Pancreas (tissue), 10 donors: ENCODE measurements around the gene SLC1A3. TPM values are rescaled to one million over a fixed set of nuclear protein-coding genes. Genes with fewer than 3 reads are reported as not detected.
A peak's percentile ranks its signal among the peaks of the same experiment; 100 is the strongest.
"Not testable (repeated sequence)": the region's sequence is repeated elsewhere in the genome, so short reads cannot be mapped to it uniquely, and the experiment has no call there.

Experiments
- ATAC-seq, 4 donors: fragments of 200-7000 bp; cut with Tn5 transposase; one replicate each; pipeline versions ENCODE4 v1.8.0 to v1.9.1; 2020; ENCODE audit warnings: mild to moderate bottlenecking in 4 of 4, moderate library complexity in 4 of 4
- DNase-seq, 6 donors: peaks; one replicate each; pipeline ENCODE4 v3.0.0-alpha.2; 2020
- FAIRE-seq: peaks from 2 replicates; lab custom pipeline; 2012; peaks lifted over from hg19 to GRCh38; lab: Jason Lieb, UNC
- H3K27ac ChIP-seq, 4 donors: fragments of 200-600 bp; sonication (generic); 1 replicate in 3 of 4; 2 replicates in 1 of 4; pipeline versions ENCODE4 v1.5.0 to v1.8.0; 2020
- H3K27me3 ChIP-seq, 4 donors: fragments of 200-600 bp; one replicate each; pipeline ENCODE4 v1.8.0; 2021
- H3K36me3 ChIP-seq, 3 donors: fragments of 200-600 bp; sonication (generic) in 1 of 3; one replicate each; pipeline versions ENCODE4 v1.5.0 to v1.8.0; 2020 to 2021
- H3K4me1 ChIP-seq, 3 donors: fragments of 200-600 bp; one replicate each; pipeline ENCODE4 v1.8.0; 2021
- H3K4me3 ChIP-seq, 4 donors: fragments of 200-600 bp; sonication (generic) in 2 of 4; one replicate each; pipeline versions ENCODE4 v1.5.0 to v1.8.0; 2020 to 2021
- H3K9me3 ChIP-seq, 4 donors: fragments of 200-600 bp; one replicate each; pipeline ENCODE4 v1.8.0; 2021
- WGBS, 2 donors: extraction: QIAGEN DNeasy Blood & Tissue Kit; methylation state at CpG; one replicate each; pipeline ENCODE4 v1.1.7; 2013; 5-methylcytosine and 5-hydroxymethylcytosine counted together
- intact Hi-C, 3 donors: fragments of 100-400 bp; cut with DNase I; formaldehyde crosslinking; loops; one replicate each; pipeline versions ENCODE4 v1.11.1 to v1.14.2; 2022
- polyA plus RNA-seq, 2 donors: library from polyadenylated mRNA; stranded (reverse); fragments of 200-250 nt; gene quantifications; one replicate each; pipeline ENCODE4 v1.2.3, GENCODE V29; 2013
- total RNA-seq, 6 donors: library from RNA; stranded (reverse); fragmentation: NEBNext Ultra II Directional in 4 of 6; extraction: Animal tissue kit (Norgen Biotek cat#: 25700) in 4 of 6; gene quantifications; one replicate each; pipeline versions ENCODE4 v1.2.1 to v1.2.4, GENCODE V29; 2021 to 2023
- TF ChIP-seq, protein P1 (sequence below), 4 donors: fragments of 200-600 bp; sonication (generic) in 3 of 4; IDR thresholded peaks; one replicate each; pipeline versions ENCODE4 v1.5.0 to v1.8.0; 2021; ENCODE audit warnings: antibody characterized with exemption in 4 of 4
- donor health status: healthy with polysubstance abuse.
- donor health status: DM: no; HTN: no; CAD: no; lungs with moderate emphysema.
- donor health status: DM: no; HTN: no; CAD: no.
- donor health status: control.
- donor health status: control.
- donor health status: Bipolar disorder and iron deficiency.
- donor health status: DM: yes; HTN: yes; CAD: no.
- donor health status: DM: no; HTN: no; CAD: no.
- donor health status: DM: no; HTN: no; CAD: no.
- donor health status: DM: yes; HTN: yes; CAD: no.

SLC1A3 gene
- total and polyA plus RNA-seq, 8 donors: 0.87 to 21.0 (median 1.7) TPM

GRCh38 chr5:36581070-36581469 lies 25.3 kb upstream of the SLC1A3 start:
- H3K4me1 ChIP-seq: no peaks in the 10 kb centered on the region
- H3K9me3 ChIP-seq: no peaks in the 10 kb centered on the region
- ATAC-seq (no peak), FAIRE-seq (no peak), DNase-seq (no peak)
- WGBS, 2 donors: 66 to 77% methylated on average over 3 of the region's 3 CpGs
- H3K36me3 ChIP-seq: no peaks in the 10 kb centered on the region
- H3K27me3 ChIP-seq: peaks cover 0 to 5% (median 0%) of the 10 kb centered on the region in 4 donors
- intact Hi-C loops: no loop called here
- no peak overlapping the region for H3K4me3 ChIP-seq
- TF ChIP-seq, protein P1, sequence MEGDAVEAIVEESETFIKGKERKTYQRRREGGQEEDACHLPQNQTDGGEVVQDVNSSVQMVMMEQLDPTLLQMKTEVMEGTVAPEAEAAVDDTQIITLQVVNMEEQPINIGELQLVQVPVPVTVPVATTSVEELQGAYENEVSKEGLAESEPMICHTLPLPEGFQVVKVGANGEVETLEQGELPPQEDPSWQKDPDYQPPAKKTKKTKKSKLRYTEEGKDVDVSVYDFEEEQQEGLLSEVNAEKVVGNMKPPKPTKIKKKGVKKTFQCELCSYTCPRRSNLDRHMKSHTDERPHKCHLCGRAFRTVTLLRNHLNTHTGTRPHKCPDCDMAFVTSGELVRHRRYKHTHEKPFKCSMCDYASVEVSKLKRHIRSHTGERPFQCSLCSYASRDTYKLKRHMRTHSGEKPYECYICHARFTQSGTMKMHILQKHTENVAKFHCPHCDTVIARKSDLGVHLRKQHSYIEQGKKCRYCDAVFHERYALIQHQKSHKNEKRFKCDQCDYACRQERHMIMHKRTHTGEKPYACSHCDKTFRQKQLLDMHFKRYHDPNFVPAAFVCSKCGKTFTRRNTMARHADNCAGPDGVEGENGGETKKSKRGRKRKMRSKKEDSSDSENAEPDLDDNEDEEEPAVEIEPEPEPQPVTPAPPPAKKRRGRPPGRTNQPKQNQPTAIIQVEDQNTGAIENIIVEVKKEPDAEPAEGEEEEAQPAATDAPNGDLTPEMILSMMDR (IDR thresholded peaks at IDR 0.05): no peak
- H3K27ac ChIP-seq: no peak overlapping the region

DNA sequence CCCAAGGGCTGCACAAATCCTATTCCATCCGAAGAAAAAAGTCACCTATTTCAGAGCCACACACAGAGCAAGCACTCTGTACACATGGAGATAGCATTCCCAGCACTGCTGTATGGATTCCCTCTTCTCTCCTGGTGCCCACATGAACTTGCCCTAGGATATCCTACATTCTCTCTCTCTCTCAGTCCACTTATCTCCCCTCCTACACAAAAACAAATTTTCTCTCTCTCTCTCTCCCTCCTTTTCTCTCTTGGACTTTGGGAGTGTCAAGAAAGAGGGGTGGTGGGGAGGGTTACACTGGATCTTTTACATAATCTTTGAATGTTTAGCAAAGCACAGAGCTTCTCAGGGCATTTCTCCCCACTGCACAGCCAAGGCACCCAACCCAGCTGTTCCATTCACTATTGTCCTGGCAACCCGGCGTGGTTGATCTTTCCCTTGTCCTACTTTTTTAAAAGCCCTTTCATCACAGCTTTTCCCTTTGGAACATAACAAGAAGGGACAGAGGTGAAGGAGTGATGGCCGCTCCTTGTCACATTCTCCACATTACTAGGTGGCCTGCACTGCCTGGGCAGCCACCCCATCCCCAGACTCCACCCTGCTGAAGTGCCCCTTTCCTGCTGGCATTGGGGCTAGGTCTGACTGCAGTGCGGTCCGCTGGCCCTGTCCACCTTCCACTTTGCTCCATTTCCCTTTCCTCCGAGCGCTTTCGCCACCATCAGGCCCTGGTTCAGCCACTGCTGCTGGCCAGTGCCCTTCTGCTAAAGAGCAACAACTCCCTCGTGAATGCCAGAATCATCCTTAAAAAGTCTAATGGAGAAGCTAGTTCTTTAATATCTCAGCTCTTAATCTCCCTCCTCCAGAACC lies 22.2 kb upstream of the SLC1A3 start:
- Histone ChIP-seq H3K4me3 (no peak overlapping the region), H3K27me3 (no peaks in the 10 kb centered on the region), H3K36me3 (no peaks in the 10 kb centered on the region), H3K9me3 (no peaks in the 10 kb centered on the region), H3K27ac (no peak overlapping the region), H3K4me1 (no peaks in the 10 kb centered on the region)
- WGBS, 2 donors: 69 to 70% methylated on average over 10 of the region's 10 CpGs
- FAIRE-seq: no peak
- no peak for DNase-seq
- intact Hi-C loops: no loop called here
- no peak for ATAC-seq
- TF ChIP-seq, protein P1 (IDR thresholded peaks at IDR 0.05): no peak

DNA sequence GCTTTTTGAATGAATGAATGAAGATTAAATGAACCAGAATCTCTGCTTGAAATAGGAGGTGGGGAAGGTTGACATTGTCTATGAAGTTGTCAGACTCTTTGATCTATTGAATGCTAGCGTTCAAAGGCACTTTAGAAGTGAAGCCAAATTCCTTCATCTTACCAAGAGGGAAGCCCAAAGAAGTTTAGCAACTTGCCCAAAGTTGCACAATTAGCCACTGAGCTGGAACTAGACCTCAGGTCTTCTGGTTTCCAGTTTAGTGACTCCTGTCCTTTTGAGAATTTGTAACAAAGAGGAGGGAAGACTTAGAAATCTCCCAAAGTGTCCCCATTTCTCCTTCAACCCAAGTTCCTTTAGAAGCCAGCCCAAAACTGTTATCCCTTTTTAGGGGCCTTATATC lies 20.7 kb upstream of the SLC1A3 start:
- FAIRE-seq (no peak), ATAC-seq (no peak), DNase-seq (no peak)
- Histone ChIP-seq H3K4me3 (no peak overlapping the region), H3K27ac (no peak overlapping the region), H3K27me3 (no peaks in the 10 kb centered on the region), H3K36me3 (no peaks in the 10 kb centered on the region), H3K9me3 (no peaks in the 10 kb centered on the region), H3K4me1 (no peaks in the 10 kb centered on the region)
- WGBS, 2 donors: 56 to 62% methylated on average over 1 of the region's 1 CpG
- TF ChIP-seq, protein P1 (IDR thresholded peaks at IDR 0.05): no peak
- intact Hi-C loops: no loop called here

DNA sequence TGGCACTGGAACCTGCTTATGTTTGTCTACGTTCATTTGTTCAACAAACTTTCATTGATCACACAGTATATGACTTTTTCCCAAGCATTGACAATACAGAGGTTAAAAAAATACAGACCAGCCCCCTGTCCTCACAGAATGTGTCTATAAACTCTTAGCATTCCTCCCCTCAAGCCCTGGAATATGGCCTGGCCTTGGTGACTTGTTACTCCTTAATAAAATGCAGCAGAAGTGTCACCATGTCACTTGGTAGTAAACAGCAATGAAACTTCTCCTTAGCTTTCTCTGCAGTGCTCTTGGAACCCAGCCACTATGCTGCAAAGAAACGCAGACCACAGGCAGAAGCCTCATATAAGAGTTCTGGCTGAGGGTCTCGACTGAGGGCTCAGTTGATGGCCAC lies 19.1 kb upstream of the SLC1A3 start:
- H3K36me3 ChIP-seq: no peaks in the 10 kb centered on the region
- H3K4me1 ChIP-seq: no peaks in the 10 kb centered on the region
- no peaks in the 10 kb centered on the region for H3K27me3 ChIP-seq
- 35 to 49% methylated on average over 3 of the region's 3 CpGs for WGBS, 2 donors
- no peak overlapping the region for H3K27ac ChIP-seq
- no peaks in the 10 kb centered on the region for H3K9me3 ChIP-seq
- intact Hi-C loops: no loop called here
- ATAC-seq (peak in 1 of 4 donors; percentile 60), FAIRE-seq (no peak), DNase-seq (no peak)
- H3K4me3 ChIP-seq: no peak overlapping the region
- TF ChIP-seq, protein P1 (IDR thresholded peaks at IDR 0.05): no peak

- H3K27ac ChIP-seq, H3K36me3 ChIP-seq, DNase-seq, H3K4me1 ChIP-seq, H3K9me3 ChIP-seq, H3K27me3 ChIP-seq, H3K4me3 ChIP-seq, FAIRE-seq, ATAC-seq, intact Hi-C loops: not testable (repeated sequence)
- 75 to 86% methylated on average over 4 of the region's 4 CpGs for WGBS, 2 donors
Measured at GRCh38 chr5:36589735-36590134, 16.7 kb upstream of the SLC1A3 start.
